Fibroblast of villous mesenchyme (primary cell): ENCODE data around the gene COMMD3. TPM values are rescaled to one million over a fixed set of nuclear protein-coding genes. Genes with fewer than 3 reads are reported as not detected.

ENCODE experiments used
- DNase-seq: peaks from one replicate; pipeline ENCODE4 v3.0.0-alpha.2; 2010; ENCODE audit warnings: low read depth
- H3K4me3 ChIP-seq: 2 replicates; pipeline ENCODE4 v1.5.1; 2011; ENCODE audit warnings: low read depth, mild to moderate bottlenecking, low read length
- CTCF ChIP-seq: IDR thresholded peaks from 2 replicates; pipeline ENCODE4 v1.5.1; 2012; ENCODE audit warnings: low read depth, mild to moderate bottlenecking, low read length; ENCODE audit not compliant: insufficient read depth
- total RNA-seq: library from RNA; depleted of rRNA; stranded (reverse); fragments of >200 nt; gene quantifications from 2 replicates; pipeline ENCODE4 v1.2.3, GENCODE V29; 2012

Gene COMMD3
- total RNA-seq, 1 donor, result 38.4 TPM

GRCh38 chr10:22293747-22294404 lies 22.3 kb upstream of the COMMD3 start:
- no peak overlapping the region for H3K4me3 ChIP-seq
- no peak for DNase-seq
- no peak for TF ChIP-seq CTCF

DNA sequence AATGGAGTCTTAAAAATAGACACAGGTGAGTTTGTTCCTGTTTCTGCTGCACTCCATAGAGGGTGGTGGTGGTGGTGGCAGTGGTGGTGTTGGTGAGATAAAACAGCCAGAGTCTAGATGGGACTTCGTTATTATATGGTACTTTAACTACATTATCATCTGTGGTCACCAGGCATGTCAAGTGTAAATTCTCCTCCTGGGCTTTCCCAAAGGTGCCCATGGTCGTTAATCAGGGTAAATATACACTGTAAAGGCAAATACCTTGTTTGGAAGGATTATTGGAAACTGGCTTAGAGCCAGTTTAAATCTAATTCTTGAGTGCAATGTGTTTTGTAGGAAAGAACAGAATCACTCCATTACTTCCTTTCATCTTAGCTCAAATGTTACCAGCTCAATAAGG lies 21.5 kb upstream of the COMMD3 start:
- DNase-seq, result no peak
- TF ChIP-seq CTCF, result no peak
- H3K4me3 ChIP-seq, result no peak overlapping the region

GRCh38 chr10:22301193-22301592 lies 15.0 kb upstream of the COMMD3 start:
- no peak overlapping the region for H3K4me3 ChIP-seq
- TF ChIP-seq CTCF, result no peak
- no peak for DNase-seq

- no peak for DNase-seq
- H3K4me3 ChIP-seq, result no peak overlapping the region
- no peak for TF ChIP-seq CTCF
Measured at GRCh38 chr10:22303461-22303860, 12.7 kb upstream of the COMMD3 start.

DNA sequence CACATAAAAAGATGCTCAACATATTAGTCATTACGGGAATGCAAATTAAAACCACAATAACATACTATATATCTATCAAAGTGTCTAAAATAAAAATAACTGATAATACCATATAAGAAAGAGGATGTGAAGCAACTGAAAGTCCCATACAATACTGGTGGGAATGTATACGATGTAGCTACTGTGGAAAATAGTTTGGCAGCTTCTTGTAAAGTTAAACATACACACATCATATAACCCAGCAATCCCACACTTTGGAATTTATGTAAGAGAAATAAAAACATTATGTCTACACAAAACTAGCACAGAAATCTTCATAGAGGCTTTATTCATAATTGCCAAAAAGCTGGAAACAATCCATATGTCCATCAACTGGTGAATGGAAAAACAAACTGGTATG lies 10.5 kb upstream of the COMMD3 start:
- H3K4me3 ChIP-seq, result no peak overlapping the region
- no peak for TF ChIP-seq CTCF
- DNase-seq, result no peak

GRCh38 chr10:22308390-22308789 lies 7.8 kb upstream of the COMMD3 start:
- H3K4me3 ChIP-seq, result no peak overlapping the region
- DNase-seq, result no peak
- no peak for TF ChIP-seq CTCF
